Tibial artery (tissue), 4 donors: ENCODE results near the gene CDH11.

Experiments
- DNase-seq, 2 donors: peaks; one replicate each; pipeline ENCODE4 v3.0.0-alpha.2; 2019
- H3K27ac ChIP-seq, 2 donors: fragments of 200-600 bp; sonication (generic) in 1 of 2; 1 replicate in 1 of 2; 2 replicates in 1 of 2; pipeline ENCODE4 v1.5.1; 2018 to 2019; ENCODE audit warnings: mild to moderate bottlenecking in 1 of 2
- H3K27me3 ChIP-seq, 2 donors: fragments of 200-600 bp; sonication (generic) in 1 of 2; one replicate each; pipeline versions ENCODE4 v1.5.1 to v1.6.0; 2016 to 2019
- H3K36me3 ChIP-seq, 3 donors: fragments of 200-600 bp; sonication (generic) in 2 of 3; one replicate each; pipeline ENCODE4 v1.5.1; 2016 to 2019; ENCODE audit warnings: mild to moderate bottlenecking in 2 of 3
- H3K4me1 ChIP-seq, 4 donors: fragments of 200-600 bp; sonication (generic) in 2 of 4; 1 replicate in 3 of 4; 2 replicates in 1 of 4; pipeline ENCODE4 v1.5.1; 2016 to 2019
- H3K4me3 ChIP-seq, 2 donors: fragments of 200-600 bp; sonication (generic) in 1 of 2; 1 replicate in 1 of 2; 2 replicates in 1 of 2; pipeline ENCODE4 v1.5.1; 2018 to 2019; ENCODE audit warnings: mild to moderate bottlenecking in 2 of 2
- H3K9me3 ChIP-seq, 3 donors: fragments of 200-600 bp; sonication (generic) in 1 of 3; one replicate each; pipeline ENCODE4 v1.5.1; 2016 to 2019
- intact Hi-C: fragments of 100-400 bp; cut with DNase I; formaldehyde crosslinking; loops from one replicate; pipeline ENCODE4 v1.15.0; 2023; ENCODE audit warnings: low total_unique reads
- TF ChIP-seq, protein P1 (sequence below), 2 experiments: fragments of 200-600 bp in 1 of 2; fragments of 450-650 bp in 1 of 2; IDR thresholded peaks; one replicate each; pipeline ENCODE4 v1.5.1; 2017 to 2019; ENCODE audit warnings: antibody characterized with exemption in 2 of 2, mild to moderate bottlenecking in 1 of 2, moderate library complexity in 1 of 2

The CDH11 gene

DNA sequence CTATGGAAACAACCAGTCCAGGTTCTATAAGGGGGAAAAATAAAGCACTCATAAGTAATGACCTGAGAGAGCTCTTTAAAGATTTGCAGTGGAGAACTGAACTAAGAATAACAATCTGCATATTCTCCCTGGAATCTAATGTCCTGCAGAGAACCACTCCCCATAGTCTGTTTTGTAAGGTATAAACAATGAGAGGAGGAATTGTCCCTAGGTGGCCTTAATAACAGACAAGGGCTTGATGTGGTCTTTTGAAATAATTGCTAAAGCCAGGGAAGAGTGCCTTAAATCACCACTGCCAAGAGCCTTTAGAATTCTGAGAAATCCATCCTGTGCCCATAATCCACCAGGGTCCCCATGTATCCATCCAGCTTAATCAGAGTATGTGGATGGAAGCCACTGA, 106.3 kb downstream of the CDH11 start:
- Histone ChIP-seq H3K4me1 (no peaks in the 10 kb centered on the region), H3K27me3 (no peaks in the 10 kb centered on the region), H3K4me3 (no peak overlapping the region), H3K9me3 (no peaks in the 10 kb centered on the region), H3K36me3 (no peaks in the 10 kb centered on the region), H3K27ac (no peak overlapping the region)
- TF ChIP-seq, protein P1, sequence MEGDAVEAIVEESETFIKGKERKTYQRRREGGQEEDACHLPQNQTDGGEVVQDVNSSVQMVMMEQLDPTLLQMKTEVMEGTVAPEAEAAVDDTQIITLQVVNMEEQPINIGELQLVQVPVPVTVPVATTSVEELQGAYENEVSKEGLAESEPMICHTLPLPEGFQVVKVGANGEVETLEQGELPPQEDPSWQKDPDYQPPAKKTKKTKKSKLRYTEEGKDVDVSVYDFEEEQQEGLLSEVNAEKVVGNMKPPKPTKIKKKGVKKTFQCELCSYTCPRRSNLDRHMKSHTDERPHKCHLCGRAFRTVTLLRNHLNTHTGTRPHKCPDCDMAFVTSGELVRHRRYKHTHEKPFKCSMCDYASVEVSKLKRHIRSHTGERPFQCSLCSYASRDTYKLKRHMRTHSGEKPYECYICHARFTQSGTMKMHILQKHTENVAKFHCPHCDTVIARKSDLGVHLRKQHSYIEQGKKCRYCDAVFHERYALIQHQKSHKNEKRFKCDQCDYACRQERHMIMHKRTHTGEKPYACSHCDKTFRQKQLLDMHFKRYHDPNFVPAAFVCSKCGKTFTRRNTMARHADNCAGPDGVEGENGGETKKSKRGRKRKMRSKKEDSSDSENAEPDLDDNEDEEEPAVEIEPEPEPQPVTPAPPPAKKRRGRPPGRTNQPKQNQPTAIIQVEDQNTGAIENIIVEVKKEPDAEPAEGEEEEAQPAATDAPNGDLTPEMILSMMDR (IDR thresholded peaks at IDR 0.05) = no peak
- intact Hi-C loops = no loop called here
- DNase-seq = no peak

DNA sequence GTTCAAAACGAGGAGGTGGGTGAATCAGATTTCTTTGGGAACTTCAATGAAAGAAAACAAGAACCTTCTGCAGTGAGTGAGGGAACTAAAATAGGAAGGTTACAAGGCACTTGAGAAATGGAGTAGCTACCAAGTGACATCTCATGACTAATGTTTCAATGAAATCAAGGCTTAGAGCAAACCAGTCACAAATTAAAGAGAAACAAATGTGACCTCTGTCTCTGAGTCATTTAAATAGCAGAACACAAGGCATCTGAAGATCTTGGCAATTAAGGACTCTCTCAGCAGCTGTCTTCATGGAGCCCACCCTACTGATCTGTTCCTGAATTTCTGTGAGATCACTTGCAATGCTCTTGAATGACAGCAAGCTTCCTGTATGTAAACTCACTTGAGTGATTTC, 109.5 kb downstream of the CDH11 start:
- no peak for DNase-seq
- H3K9me3 ChIP-seq = no peaks in the 10 kb centered on the region
- no peaks in the 10 kb centered on the region for H3K27me3 ChIP-seq
- TF ChIP-seq, protein P1 (IDR thresholded peaks at IDR 0.05) = no peak
- H3K4me1 ChIP-seq = no peaks in the 10 kb centered on the region
- H3K4me3 ChIP-seq = no peak overlapping the region
- intact Hi-C loops = no loop called here
- no peak overlapping the region for H3K27ac ChIP-seq
- no peaks in the 10 kb centered on the region for H3K36me3 ChIP-seq

DNA sequence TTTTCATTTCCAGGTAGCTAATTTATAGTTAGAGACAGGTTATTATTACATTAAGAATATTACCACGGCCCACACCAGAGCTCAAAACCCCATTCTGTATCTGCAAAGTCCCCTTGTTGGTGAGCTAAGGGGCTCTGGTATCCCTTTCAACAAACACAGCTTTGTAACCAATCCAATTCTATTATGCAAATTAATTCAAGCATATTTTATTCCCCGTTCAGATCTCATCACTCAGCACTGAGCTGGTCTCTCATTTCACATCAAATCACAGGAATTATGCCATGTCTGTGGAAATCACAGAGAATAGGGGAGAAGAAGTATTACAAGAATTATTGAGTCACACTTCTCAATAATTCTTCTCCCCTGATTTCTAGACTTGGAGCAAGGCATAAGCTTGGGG, 111.7 kb downstream of the CDH11 start:
- no peak for DNase-seq
- TF ChIP-seq, protein P1 (IDR thresholded peaks at IDR 0.05) = no peak
- intact Hi-C loops = no loop called here
- Histone ChIP-seq H3K4me3 (no peak overlapping the region), H3K27ac (no peak overlapping the region), H3K27me3 (no peaks in the 10 kb centered on the region), H3K4me1 (no peaks in the 10 kb centered on the region), H3K9me3 (no peaks in the 10 kb centered on the region), H3K36me3 (peaks cover 0 to 10% (median 3%) of the 10 kb centered on the region in 3 donors)

DNA sequence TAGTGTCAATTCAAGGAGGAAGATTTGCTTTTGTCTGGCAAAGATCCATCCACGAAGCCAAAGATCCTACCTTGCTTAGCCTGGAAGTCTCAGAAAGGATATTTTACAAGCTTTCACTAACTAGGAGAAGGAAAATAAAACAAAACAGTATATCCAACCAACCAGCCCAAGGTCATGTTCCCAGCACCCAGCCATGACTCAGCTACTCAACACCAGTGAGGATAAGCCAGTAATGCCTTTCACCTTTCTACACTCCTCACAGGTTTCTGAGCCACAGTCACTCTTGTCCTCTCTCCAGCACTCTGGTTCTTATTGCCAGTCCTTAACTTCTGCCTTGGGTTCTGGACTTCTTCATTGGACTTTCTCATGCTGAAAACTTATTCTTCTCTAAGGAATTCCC, 116.2 kb downstream of the CDH11 start:
- H3K27me3 ChIP-seq = no peaks in the 10 kb centered on the region
- TF ChIP-seq, protein P1 (IDR thresholded peaks at IDR 0.05) = no peak
- no peak for DNase-seq
- H3K36me3 ChIP-seq = peaks cover 6 to 28% (median 23%) of the 10 kb centered on the region in 3 donors
- H3K9me3 ChIP-seq = no peaks in the 10 kb centered on the region
- no peak overlapping the region for H3K4me3 ChIP-seq
- H3K27ac ChIP-seq = no peak overlapping the region
- H3K4me1 ChIP-seq = no peaks in the 10 kb centered on the region
- intact Hi-C loops = no loop called here

DNA sequence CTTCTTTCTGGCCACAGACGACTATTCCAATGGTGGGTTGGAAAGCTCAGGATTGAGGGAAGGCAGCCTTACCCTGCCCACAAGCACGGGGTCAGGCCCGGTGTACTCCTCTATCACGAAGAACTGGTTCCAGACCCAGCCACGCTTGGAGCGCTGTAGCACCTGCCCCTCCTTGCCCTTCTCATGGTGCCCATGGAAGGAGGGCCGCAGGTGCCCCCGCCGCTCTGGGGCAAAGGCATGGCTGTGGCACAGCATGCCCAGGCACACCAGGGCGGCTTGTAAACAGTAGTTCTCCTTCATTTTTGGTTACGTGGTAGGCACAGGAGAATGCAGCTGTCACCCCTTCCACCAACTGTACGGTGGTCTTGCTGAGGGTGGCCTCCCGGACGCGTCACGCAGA, 117.3 kb downstream of the CDH11 start:
- H3K36me3 ChIP-seq = peaks cover 6 to 28% (median 23%) of the 10 kb centered on the region in 3 donors
- no peaks in the 10 kb centered on the region for H3K27me3 ChIP-seq
- no peak overlapping the region for H3K27ac ChIP-seq
- no peak for DNase-seq
- TF ChIP-seq, protein P1 (IDR thresholded peaks at IDR 0.05) = no peak
- H3K4me3 ChIP-seq = no peak overlapping the region
- no peaks in the 10 kb centered on the region for H3K9me3 ChIP-seq
- intact Hi-C loops = no loop called here
- no peaks in the 10 kb centered on the region for H3K4me1 ChIP-seq

DNA sequence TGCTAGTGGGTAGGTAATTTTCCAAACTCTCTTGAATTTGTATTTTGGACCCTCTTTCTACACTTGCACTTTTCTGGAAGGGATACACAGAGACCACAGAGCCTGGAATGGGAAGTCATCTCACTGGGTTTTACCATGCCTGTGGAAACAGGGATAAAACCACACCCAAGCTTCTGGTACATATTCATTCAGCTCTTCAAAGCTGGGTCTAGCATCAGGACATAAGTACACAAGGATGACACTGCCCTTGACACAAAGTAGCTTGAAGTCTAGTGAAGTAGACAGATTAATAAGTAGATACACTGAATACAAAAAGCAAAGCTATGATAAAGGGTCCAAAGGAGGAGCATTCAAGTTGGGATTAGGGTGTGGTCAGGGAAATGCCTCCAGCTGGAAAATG, 118.2 kb downstream of the CDH11 start:
- Histone ChIP-seq H3K4me1 (no peaks in the 10 kb centered on the region), H3K4me3 (no peak overlapping the region), H3K27ac (no peak overlapping the region), H3K9me3 (no peaks in the 10 kb centered on the region), H3K27me3 (no peaks in the 10 kb centered on the region), H3K36me3 (peaks cover 8 to 31% (median 26%) of the 10 kb centered on the region in 3 donors)
- TF ChIP-seq, protein P1 (IDR thresholded peaks at IDR 0.05) = no peak
- no peak for DNase-seq
- intact Hi-C loops = no loop called here
